ENCODE measurements around the gene MAP4K2. TPM values are rescaled to one million over a fixed set of nuclear protein-coding genes. Genes with fewer than 3 reads are reported as not detected.
A peak's percentile ranks its signal among the peaks of the same experiment; 100 is the strongest.
"Not testable (repeated sequence)": the region's sequence is repeated elsewhere in the genome, so short reads cannot be mapped to it uniquely, and the experiment has no call there.

MAP4K2 gene
- total RNA-seq, 1 experiment from 2014 or later = 24.7 TPM

- in situ Hi-C loops (cut with HindIII; ENCODE audit: low sequenced_read_pairs) = no loop called here
- no peak for DNase-seq (ENCODE audit: low spot score)
Measured at GRCh38 chr11:64823568-64824119, 20.6 kb upstream of the MAP4K2 start.

GRCh38 chr11:64817476-64817875, 14.5 kb upstream of the MAP4K2 start:
- in situ Hi-C loops (cut with HindIII; ENCODE audit: low sequenced_read_pairs) = no loop called here
- no peak for DNase-seq (ENCODE audit: low spot score)

GRCh38 chr11:64815433-64815832, 12.4 kb upstream of the MAP4K2 start:
- DNase-seq (ENCODE audit: low spot score); in situ Hi-C loops (cut with HindIII; ENCODE audit: low sequenced_read_pairs): not testable (repeated sequence)

GRCh38 chr11:64814712-64815187, 11.7 kb upstream of the MAP4K2 start:
- DNase-seq (ENCODE audit: low spot score) = no peak
- in situ Hi-C loops (cut with HindIII; ENCODE audit: low sequenced_read_pairs) = no loop called here

GRCh38 chr11:64813826-64814225, 10.8 kb upstream of the MAP4K2 start:
- no peak for DNase-seq (ENCODE audit: low spot score)
- in situ Hi-C loops (cut with HindIII; ENCODE audit: low sequenced_read_pairs) = no loop called here

- no peak for DNase-seq (ENCODE audit: low spot score)
- in situ Hi-C loops (cut with HindIII; ENCODE audit: low sequenced_read_pairs) = no loop called here
Measured at GRCh38 chr11:64810891-64811272, 7.9 kb upstream of the MAP4K2 start.

- in situ Hi-C loops (cut with HindIII; ENCODE audit: low sequenced_read_pairs) = no loop called here
- DNase-seq (ENCODE audit: low spot score) = peak; percentile 97
Measured at GRCh38 chr11:64810271-64810890, 7.4 kb upstream of the MAP4K2 start, which contains the start of gene MEN1. Gene MEN1 (minus strand): TSS chr11:64810551. CDS start chr11:64810109, 442 bp downstream.

- no peak for DNase-seq (ENCODE audit: low spot score)
- in situ Hi-C loops (cut with HindIII; ENCODE audit: low sequenced_read_pairs) = no loop called here
Measured at GRCh38 chr11:64809781-64810241, 6.8 kb upstream of the MAP4K2 start.

GRCh38 chr11:64805481-64805880, 2.5 kb upstream of the MAP4K2 start:
- no peak for DNase-seq (ENCODE audit: low spot score)

GRCh38 chr11:64804346-64805210, 1.6 kb upstream of the MAP4K2 start:
- peak; percentile 32 for DNase-seq (ENCODE audit: low spot score)
- in situ Hi-C loops (cut with HindIII; ENCODE audit: low sequenced_read_pairs) = no loop called here

More at GRCh38 chr11:64805481-64805880, 2.5 kb upstream of the MAP4K2 start:
- in situ Hi-C loops (cut with HindIII; ENCODE audit: low sequenced_read_pairs) = no loop called here

- in situ Hi-C loops (cut with HindIII; ENCODE audit: low sequenced_read_pairs) = no loop called here
- DNase-seq (ENCODE audit: low spot score) = no peak
Measured at GRCh38 chr11:64803846-64804345, 882 bp upstream of the MAP4K2 start.

GRCh38 chr11:64802370-64803157, 450 bp downstream of the MAP4K2 start:
- DNase-seq (ENCODE audit: low spot score) = no peak
- in situ Hi-C loops (cut with HindIII; ENCODE audit: low sequenced_read_pairs) = no loop called here

- in situ Hi-C loops (cut with HindIII; ENCODE audit: low sequenced_read_pairs) = no loop called here
- DNase-seq (ENCODE audit: low spot score) = peak; percentile 14
Measured at GRCh38 chr11:64801561-64802369, 1.2 kb downstream of the MAP4K2 start.

GRCh38 chr11:64801158-64801464, 1.9 kb downstream of the MAP4K2 start:
- no peak for DNase-seq (ENCODE audit: low spot score)
- in situ Hi-C loops (cut with HindIII; ENCODE audit: low sequenced_read_pairs) = no loop called here

GRCh38 chr11:64800303-64801157, 2.5 kb downstream of the MAP4K2 start:
- no peak for DNase-seq (ENCODE audit: low spot score)
- in situ Hi-C loops (cut with HindIII; ENCODE audit: low sequenced_read_pairs) = no loop called here

GRCh38 chr11:64799623-64800302, 3.3 kb downstream of the MAP4K2 start:
- in situ Hi-C loops (cut with HindIII; ENCODE audit: low sequenced_read_pairs) = no loop called here
- DNase-seq (ENCODE audit: low spot score) = no peak

- in situ Hi-C loops (cut with HindIII; ENCODE audit: low sequenced_read_pairs) = no loop called here
- no peak for DNase-seq (ENCODE audit: low spot score)
Measured at GRCh38 chr11:64799256-64799622, 3.8 kb downstream of the MAP4K2 start.
